ENCODE data around the gene SEMA5A. TPM values are rescaled to one million over a fixed set of nuclear protein-coding genes. Genes with fewer than 3 reads are reported as not detected.

The SEMA5A gene
- total RNA-seq, 1 donor from 2014 or later = 1.3 TPM

- intact Hi-C loops (cut with micrococcal nuclease) = no loop called here
Measured at GRCh38 chr5:9515436-9515835, 30.4 kb downstream of the SEMA5A start.

GRCh38 chr5:9514968-9515367 lies 30.9 kb downstream of the SEMA5A start:
- intact Hi-C loops (cut with micrococcal nuclease) = no loop called here

GRCh38 chr5:9513827-9514226 lies 32.0 kb downstream of the SEMA5A start:
- intact Hi-C loops (cut with micrococcal nuclease) = no loop called here

- intact Hi-C loops (cut with micrococcal nuclease) = no loop called here
Measured at GRCh38 chr5:9512457-9512856, 33.4 kb downstream of the SEMA5A start.

GRCh38 chr5:9507974-9508373 lies 37.9 kb downstream of the SEMA5A start:
- intact Hi-C loops (cut with micrococcal nuclease) = no loop called here

- intact Hi-C loops (cut with micrococcal nuclease) = no loop called here
Measured at GRCh38 chr5:9505225-9505624, 40.6 kb downstream of the SEMA5A start.

GRCh38 chr5:9502864-9503263 lies 43.0 kb downstream of the SEMA5A start:
- intact Hi-C loops (cut with micrococcal nuclease) = no loop called here

GRCh38 chr5:9502050-9502834 lies 43.6 kb downstream of the SEMA5A start:
- intact Hi-C loops (cut with micrococcal nuclease) = no loop called here

GRCh38 chr5:9500625-9501024 lies 45.2 kb downstream of the SEMA5A start:
- intact Hi-C loops (cut with micrococcal nuclease) = no loop called here

GRCh38 chr5:9500193-9500592 lies 45.7 kb downstream of the SEMA5A start:
- intact Hi-C loops (cut with micrococcal nuclease) = no loop called here

- intact Hi-C loops (cut with micrococcal nuclease) = no loop called here
Measured at GRCh38 chr5:9499498-9499876, 46.4 kb downstream of the SEMA5A start.

- intact Hi-C loops (cut with micrococcal nuclease) = no loop called here
Measured at GRCh38 chr5:9498541-9499497, 47.1 kb downstream of the SEMA5A start.

- intact Hi-C loops (cut with micrococcal nuclease) = no loop called here
Measured at GRCh38 chr5:9497347-9497746, 48.5 kb downstream of the SEMA5A start.

- intact Hi-C loops (cut with micrococcal nuclease) = no loop called here
Measured at GRCh38 chr5:9496801-9497200, 49.1 kb downstream of the SEMA5A start.

- intact Hi-C loops (cut with micrococcal nuclease) = no loop called here
Measured at GRCh38 chr5:9495121-9495520, 50.8 kb downstream of the SEMA5A start.

GRCh38 chr5:9494301-9494700 lies 51.6 kb downstream of the SEMA5A start:
- intact Hi-C loops (cut with micrococcal nuclease) = no loop called here

- intact Hi-C loops (cut with micrococcal nuclease) = no loop called here
Measured at GRCh38 chr5:9490494-9491097, 55.3 kb downstream of the SEMA5A start.

- intact Hi-C loops (cut with micrococcal nuclease) = no loop called here
Measured at GRCh38 chr5:9483779-9484178, 62.1 kb downstream of the SEMA5A start.

GRCh38 chr5:9483243-9483642 lies 62.6 kb downstream of the SEMA5A start:
- intact Hi-C loops (cut with micrococcal nuclease) = no loop called here

GRCh38 chr5:9482381-9482780 lies 63.5 kb downstream of the SEMA5A start:
- intact Hi-C loops (cut with micrococcal nuclease) = no loop called here

GRCh38 chr5:9480499-9480898 lies 65.4 kb downstream of the SEMA5A start:
- intact Hi-C loops (cut with micrococcal nuclease) = no loop called here

GRCh38 chr5:9479990-9480389 lies 65.9 kb downstream of the SEMA5A start:
- intact Hi-C loops (cut with micrococcal nuclease) = no loop called here

Measured in T-helper 2 cell treated with Interferon-gamma antibody and Interleukin-4, amounts not matched to agents 100 ng/mL and 5 ng/mL, for 36 hours (primary cell).